Measurements from ENCODE around the gene TNKS1BP1. TPM values are rescaled to one million over a fixed set of nuclear protein-coding genes. Genes with fewer than 3 reads are reported as not detected.

TNKS1BP1 gene
- total RNA-seq, 1 experiment from 2014 or later: 94.6 TPM

GRCh38 chr11:57331720-57332119, 7.0 kb upstream of the TNKS1BP1 start:
- peaks cover 23% of the 10 kb centered on the region; the same call in 1 of the 2 replicates for H3K36me3 ChIP-seq (ENCODE audit: control insufficient read depth, insufficient read depth, low read length)
- H3K4me3 ChIP-seq (ENCODE audit: low read depth in 2 of 2, low read length in 2 of 2): no peak overlapping the region
- no peak overlapping the region for H3K27ac ChIP-seq (ENCODE audit: low read length)
- H3K4me1 ChIP-seq (ENCODE audit: control insufficient read depth, insufficient read depth, low read length): peaks cover 22% of the 10 kb centered on the region
- no TSS peak for BruUV-seq (replicated peaks)
- ATAC-seq (no peak), DNase-seq (ENCODE audit: low read depth, low spot score) (no peak)
- intact Hi-C loops (cut with micrococcal nuclease; ENCODE audit: unreplicated experiment): no loop called here
- POLR2A ChIA-PET: no interaction called here
- TF ChIP-seq POLR2AphosphoS5 (IDR thresholded peaks at IDR 0.05; ENCODE audit: low read depth, low read length) (no peak), TCF7L2 (IDR thresholded peaks at IDR 0.05; ENCODE audit: low read depth, low read length) (no peak), REST (IDR thresholded peaks at IDR 0.05; ENCODE audit: insufficient read depth in 1 of 2, low read depth in 2 of 2, low read length in 1 of 2) (no peak), CTCF (IDR thresholded peaks at IDR 0.05) (no peak), SIN3A (IDR thresholded peaks at IDR 0.05; ENCODE audit: borderline replicate concordance, insufficient read depth, low read depth, low read length) (no peak)
- no peaks in the 10 kb centered on the region for H3K9me3 ChIP-seq (ENCODE audit: control insufficient read depth, insufficient read depth, low read depth, low read length)
- no peaks in the 10 kb centered on the region for H3K27me3 ChIP-seq (ENCODE audit: control insufficient read depth, insufficient read depth, low read length)
- in situ Hi-C loops (cut with HindIII; ENCODE audit: low pct_unique_long_range_greater_than_20kb, low sequenced_read_pairs): no loop called here
- CTCF ChIA-PET: no interaction called here

- POLR2A ChIA-PET: no interaction called here
- DNase-seq (ENCODE audit: low read depth, low spot score) (no peak), ATAC-seq (no peak)
- in situ Hi-C loops (cut with HindIII; ENCODE audit: low pct_unique_long_range_greater_than_20kb, low sequenced_read_pairs): no loop called here
- intact Hi-C loops (cut with micrococcal nuclease; ENCODE audit: unreplicated experiment): no loop called here
- Histone ChIP-seq H3K27me3 (ENCODE audit: control insufficient read depth, insufficient read depth, low read length) (no peaks in the 10 kb centered on the region), H3K4me3 (ENCODE audit: low read depth in 2 of 2, low read length in 2 of 2) (no peak overlapping the region), H3K4me1 (ENCODE audit: control insufficient read depth, insufficient read depth, low read length) (peaks cover 27% of the 10 kb centered on the region), H3K27ac (ENCODE audit: low read length) (no peak overlapping the region), H3K9me3 (ENCODE audit: control insufficient read depth, insufficient read depth, low read depth, low read length) (no peaks in the 10 kb centered on the region), H3K36me3 (ENCODE audit: control insufficient read depth, insufficient read depth, low read length) (peaks cover 23% of the 10 kb centered on the region; the same call in 1 of the 2 replicates)
- TF ChIP-seq TCF7L2 (IDR thresholded peaks at IDR 0.05; ENCODE audit: low read depth, low read length): no peak
- no peak for TF ChIP-seq CTCF (IDR thresholded peaks at IDR 0.05)
- no peak for TF ChIP-seq SIN3A (IDR thresholded peaks at IDR 0.05; ENCODE audit: borderline replicate concordance, insufficient read depth, low read depth, low read length)
- TF ChIP-seq POLR2AphosphoS5 (IDR thresholded peaks at IDR 0.05; ENCODE audit: low read depth, low read length): no peak
- no peak for TF ChIP-seq REST (IDR thresholded peaks at IDR 0.05; ENCODE audit: insufficient read depth in 1 of 2, low read depth in 2 of 2, low read length in 1 of 2)
- no TSS peak for BruUV-seq (replicated peaks)
- CTCF ChIA-PET: no interaction called here
Observed at GRCh38 chr11:57330029-57330428, 5.3 kb upstream of the TNKS1BP1 start.
